Measurements from ENCODE around the gene GAB2.

The GAB2 gene

GRCh38 chr11:78208257-78209165 lies 209.1 kb downstream of the GAB2 start:
- DNase-seq = no peak

- no peak for DNase-seq
Measured at GRCh38 chr11:78207532-78208256, 209.9 kb downstream of the GAB2 start.

GRCh38 chr11:78205691-78206090 lies 211.9 kb downstream of the GAB2 start:
- DNase-seq = no peak

GRCh38 chr11:78205256-78205655 lies 212.4 kb downstream of the GAB2 start:
- DNase-seq = no peak

- DNase-seq = no peak
Measured at GRCh38 chr11:78203184-78203583, 214.4 kb downstream of the GAB2 start.

- no peak for DNase-seq
Measured at GRCh38 chr11:78202733-78203167, 214.9 kb downstream of the GAB2 start.

- no peak for DNase-seq
Measured at GRCh38 chr11:78201096-78201818, 216.4 kb downstream of the GAB2 start.

- DNase-seq = no peak
Measured at GRCh38 chr11:78200553-78200952, 217.1 kb downstream of the GAB2 start.

- no peak for DNase-seq
Measured at GRCh38 chr11:78200061-78200460, 217.6 kb downstream of the GAB2 start.

- DNase-seq = no peak
Measured at GRCh38 chr11:78199653-78200015, 218.0 kb downstream of the GAB2 start.

- no peak for DNase-seq
Measured at GRCh38 chr11:78199015-78199652, 218.5 kb downstream of the GAB2 start.

- no peak for DNase-seq
Measured at GRCh38 chr11:78197816-78198215, 219.8 kb downstream of the GAB2 start.

- no peak for DNase-seq
Measured at GRCh38 chr11:78196661-78197091, 220.9 kb downstream of the GAB2 start.

GRCh38 chr11:78195917-78196560 lies 221.6 kb downstream of the GAB2 start:
- no peak for DNase-seq

- no peak for DNase-seq
Measured at GRCh38 chr11:78194490-78194889, 223.1 kb downstream of the GAB2 start.

- no peak for DNase-seq
Measured at GRCh38 chr11:78193806-78194205, 223.8 kb downstream of the GAB2 start.

GRCh38 chr11:78192911-78193351 lies 224.7 kb downstream of the GAB2 start:
- DNase-seq = no peak

GRCh38 chr11:78192223-78192719 lies 225.3 kb downstream of the GAB2 start:
- no peak for DNase-seq

- no peak for DNase-seq
Measured at GRCh38 chr11:78190871-78191538, 226.6 kb downstream of the GAB2 start.

- no peak for DNase-seq
Measured at GRCh38 chr11:78190374-78190773, 227.2 kb downstream of the GAB2 start.
